ENCODE data around the gene TNFRSF14.
"Not testable (repeated sequence)": the region's sequence is repeated elsewhere in the genome, so short reads cannot be mapped to it uniquely, and the experiment has no call there.

TNFRSF14 gene

GRCh38 chr1:2539312-2539907 is 16.8 kb upstream of the TNFRSF14 start:
- peak; percentile 66 for DNase-seq

GRCh38 chr1:2540816-2541492 is 15.2 kb upstream of the TNFRSF14 start:
- no peak for DNase-seq

DNA sequence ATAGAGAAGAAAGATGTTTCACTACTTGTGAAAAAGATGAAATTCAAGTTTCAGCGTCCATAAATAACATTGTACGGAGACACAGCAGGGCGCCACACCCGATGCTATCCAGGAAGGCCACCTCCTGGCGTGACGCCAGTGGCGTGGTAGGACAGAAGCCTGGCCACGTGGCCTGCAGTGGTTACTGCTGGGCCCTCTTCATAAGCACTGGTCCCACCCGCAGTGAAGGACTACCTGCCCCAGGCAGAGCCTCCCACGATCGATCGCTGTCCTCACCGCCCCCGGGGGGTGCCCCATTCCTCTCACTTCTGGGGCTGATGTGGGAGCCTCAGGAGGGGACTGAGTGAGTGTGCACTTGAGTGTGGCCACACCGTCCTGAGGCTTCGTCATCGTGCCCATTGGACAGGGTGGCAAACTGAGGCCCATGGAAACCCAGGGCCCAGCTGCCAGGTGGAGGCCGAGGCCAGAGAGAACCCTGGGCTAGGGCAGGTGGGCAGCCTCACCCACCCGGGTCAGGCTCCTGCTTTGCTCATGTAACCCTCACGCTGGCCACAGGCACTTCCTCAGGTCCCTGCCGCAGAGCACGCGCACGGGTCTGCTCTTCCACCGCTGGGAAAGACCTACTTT is 14.4 kb upstream of the TNFRSF14 start:
- no peak for DNase-seq

DNA sequence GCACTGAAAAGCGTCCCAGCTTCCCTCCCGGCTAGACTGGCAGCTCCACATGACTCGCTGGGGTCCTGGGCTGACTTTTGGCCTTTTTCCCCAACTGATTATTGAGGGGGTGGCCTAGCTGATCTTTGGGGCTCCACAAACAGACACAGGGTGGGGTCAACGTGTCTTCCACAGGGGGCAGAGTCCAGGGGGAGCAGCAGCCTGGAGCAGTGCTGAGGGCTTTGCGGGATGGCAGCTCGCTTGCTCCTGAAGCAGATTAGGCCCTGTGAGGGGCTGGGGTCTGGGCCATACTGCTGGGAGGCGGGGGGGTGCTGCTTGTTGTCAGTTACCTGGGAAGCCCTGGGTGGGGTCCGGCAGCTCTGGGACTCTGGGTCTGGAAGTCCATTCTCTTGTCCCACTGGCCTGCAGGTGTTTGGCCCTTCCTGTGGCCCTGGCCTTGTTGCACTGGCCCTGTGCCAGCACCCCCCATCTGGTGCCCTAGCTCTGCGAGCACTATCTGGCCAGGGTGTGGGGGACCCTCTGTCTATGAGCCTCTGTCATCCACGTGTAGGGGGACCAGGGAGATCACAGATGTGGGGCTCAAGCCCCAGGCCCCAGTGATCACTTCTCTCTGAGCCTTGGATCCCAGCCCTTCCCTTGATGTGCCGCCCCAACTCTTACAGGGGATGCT is 13.8 kb upstream of the TNFRSF14 start:
- DNase-seq: no peak

- peak; percentile 50 for DNase-seq
These were observed 12.6 kb upstream of the TNFRSF14 start for GRCh38 chr1:2543543-2544092.

GRCh38 chr1:2544093-2544874 is 11.9 kb upstream of the TNFRSF14 start:
- DNase-seq: no peak

DNA sequence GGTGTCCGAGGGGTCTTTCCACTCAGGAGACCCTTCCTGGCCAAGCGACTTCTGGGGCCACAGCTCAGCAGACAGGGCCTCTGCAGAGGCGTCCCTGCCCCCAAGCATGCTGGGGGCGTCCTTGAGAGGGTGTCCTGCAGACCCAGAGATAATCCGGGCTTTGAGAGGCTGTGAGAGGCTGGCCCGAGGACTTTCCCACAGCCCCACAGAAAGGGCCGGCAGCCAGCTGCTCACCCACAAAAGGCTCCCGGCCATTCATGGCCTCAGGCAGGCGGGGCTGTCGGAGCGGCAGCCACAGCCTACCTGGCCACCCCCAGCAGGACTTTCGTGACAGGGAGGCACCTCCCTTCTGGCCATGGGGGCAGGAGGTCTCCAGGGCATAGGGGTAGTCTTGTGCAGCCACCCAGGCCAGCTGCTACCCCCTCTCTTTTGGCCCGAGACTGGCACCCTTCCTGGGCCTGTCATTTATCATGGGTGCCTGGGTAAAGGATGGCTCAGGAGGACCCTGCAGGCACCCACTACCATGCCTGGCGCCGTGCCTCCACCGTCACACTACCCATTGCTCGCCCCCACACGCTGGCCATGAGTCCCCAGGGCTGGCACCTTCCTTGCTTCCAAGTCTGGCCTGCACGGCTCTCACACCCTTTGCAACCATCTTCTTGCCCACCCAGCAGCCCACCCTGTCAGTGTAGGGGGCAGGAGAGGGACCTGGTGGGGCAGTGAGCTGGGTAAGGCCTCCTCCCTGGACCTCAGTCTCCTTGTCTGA is 11.1 kb upstream of the TNFRSF14 start:
- no peak for DNase-seq

DNA sequence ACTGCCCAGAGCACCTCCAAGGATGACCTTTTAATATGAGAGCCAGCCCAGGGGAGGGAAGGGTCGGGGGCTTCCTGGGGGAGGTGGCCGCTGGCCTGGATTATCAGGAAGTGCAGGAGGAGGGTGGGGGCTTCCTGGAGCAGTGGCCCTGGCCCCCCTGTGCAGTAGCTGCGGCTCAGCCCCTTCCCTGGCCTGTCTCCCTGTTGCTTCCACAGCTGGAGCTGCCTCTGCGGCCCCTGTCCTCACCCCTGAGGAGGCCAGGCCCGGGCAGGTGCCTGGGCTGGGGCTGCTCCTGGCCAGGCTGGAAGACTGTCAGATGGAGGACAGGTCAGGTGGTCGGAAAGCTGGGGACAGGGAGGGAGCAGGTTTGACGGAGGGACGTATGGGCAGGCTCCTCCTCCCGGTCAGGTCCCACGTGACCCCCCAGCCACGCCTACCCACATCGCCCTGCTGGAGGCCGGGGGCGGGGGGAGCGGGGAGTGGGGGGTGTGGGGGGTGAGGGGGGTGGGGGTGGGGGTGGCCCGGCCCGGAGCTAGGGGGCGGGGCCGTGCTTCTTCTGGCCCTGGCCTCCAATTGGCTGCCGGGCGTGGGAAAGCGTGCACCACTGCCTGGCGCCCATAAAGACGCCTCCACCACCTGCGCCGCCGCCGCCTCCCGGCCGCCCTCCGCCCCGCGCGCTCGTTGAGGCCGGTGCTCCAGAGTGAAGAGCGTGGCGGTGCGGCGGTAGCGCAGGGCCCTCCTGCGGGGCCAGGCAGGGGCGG is 10.2 kb upstream of the TNFRSF14 start:
- DNase-seq: peak; percentile 88

- DNase-seq: peak; percentile 91
These were observed 9.5 kb upstream of the TNFRSF14 start for GRCh38 chr1:2546515-2547209.

DNA sequence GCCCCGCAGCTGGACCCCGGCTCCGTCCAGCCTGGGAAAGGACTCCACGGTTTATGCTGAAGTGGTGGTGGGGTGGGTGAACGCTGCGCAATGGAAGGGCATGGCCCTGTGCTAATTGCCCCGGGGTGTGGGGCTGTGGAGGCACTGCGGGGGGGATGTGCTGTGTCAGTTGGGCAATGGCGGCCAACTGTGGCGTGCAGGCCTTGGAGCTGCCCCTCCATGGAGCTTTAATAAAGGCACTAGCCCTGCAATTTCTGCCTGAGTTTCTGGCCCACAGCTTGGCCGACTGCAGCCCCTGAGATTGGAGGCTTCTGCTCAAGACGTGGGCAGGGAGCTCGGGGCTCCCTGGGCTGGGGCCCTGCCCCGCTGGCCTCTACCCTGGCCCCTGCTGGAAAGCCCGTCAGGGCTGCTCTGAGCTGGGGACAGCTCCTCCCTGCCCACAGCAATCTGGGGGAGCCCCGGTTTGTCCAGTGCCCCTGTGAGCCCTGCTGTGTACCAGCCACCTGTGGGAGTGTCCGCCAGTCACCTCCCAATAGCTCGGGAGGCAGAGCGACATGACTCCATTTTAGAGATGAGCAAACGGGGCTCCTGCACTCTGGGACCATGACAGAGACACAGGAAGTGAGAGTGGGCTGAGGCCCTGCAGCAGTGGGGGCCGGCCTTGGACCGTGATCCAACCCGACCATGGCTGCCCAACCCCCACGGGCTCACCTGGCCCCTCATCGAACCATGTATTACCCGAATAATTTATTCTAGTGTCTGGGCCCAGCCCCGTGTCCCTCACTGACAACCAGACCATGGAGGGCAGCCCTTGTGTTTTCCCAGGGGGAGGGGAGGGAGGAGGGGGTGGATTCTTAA is 8.7 kb upstream of the TNFRSF14 start:
- peak; percentile 77 for DNase-seq

DNA sequence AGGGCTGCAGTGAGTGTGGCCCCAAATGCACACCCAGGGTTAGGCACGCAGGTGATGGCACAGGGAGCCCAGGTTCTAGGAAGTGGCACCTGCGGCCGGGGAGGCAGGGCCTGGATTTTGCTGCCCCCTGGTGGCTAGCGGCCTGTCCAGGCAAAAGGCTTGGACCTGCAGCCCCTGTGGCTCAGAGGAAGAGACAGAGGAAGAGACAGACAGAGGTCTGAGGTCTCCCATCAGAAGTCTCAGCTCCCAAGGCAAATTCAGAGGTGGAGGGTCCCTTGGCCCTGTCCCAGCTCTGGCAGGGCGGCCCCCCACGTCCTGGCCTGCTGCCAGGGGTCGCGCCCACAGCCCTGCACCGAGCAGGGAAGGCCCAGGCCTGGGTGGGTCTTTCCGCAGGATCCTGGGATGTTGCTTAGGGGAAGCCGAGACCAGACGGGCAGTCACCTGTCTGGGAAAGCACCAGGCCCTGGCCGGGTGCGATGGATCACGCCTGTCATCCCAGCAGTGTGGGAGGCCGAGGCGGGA is 8.0 kb upstream of the TNFRSF14 start:
- DNase-seq: peak; percentile 90

DNA sequence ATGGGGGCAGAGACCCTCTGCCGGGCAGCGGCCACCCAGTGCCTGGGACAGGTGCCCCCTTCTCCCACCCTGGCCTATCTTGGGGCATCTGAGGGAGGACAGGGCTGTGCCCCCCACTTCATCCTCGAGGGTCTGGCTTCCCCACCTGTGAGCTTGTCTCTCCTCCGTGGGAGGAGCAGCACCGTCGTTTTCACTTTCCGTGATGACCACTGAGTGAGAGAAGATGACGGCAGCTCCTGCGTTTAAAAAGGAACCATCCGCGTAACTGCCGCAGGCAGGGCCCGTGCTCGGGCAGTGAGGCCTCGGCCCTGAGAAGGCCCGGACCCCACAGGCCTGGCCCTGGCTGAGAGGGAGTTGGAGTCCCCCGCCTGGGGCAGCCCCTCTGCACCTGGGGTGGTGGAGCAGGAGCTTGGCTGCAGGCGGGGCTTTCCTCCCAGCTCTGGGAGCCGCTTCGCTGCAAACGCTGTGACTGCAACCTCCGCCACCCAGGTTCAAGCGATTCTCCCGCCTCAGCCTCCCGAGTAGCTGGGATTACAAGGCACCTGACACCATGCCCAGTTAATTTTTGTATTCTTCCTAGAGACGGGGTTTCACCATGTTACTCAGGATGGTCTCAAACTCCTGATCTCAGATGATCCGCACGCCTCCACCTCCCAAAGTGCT is 6.7 kb upstream of the TNFRSF14 start:
- not testable (repeated sequence) for DNase-seq

DNA sequence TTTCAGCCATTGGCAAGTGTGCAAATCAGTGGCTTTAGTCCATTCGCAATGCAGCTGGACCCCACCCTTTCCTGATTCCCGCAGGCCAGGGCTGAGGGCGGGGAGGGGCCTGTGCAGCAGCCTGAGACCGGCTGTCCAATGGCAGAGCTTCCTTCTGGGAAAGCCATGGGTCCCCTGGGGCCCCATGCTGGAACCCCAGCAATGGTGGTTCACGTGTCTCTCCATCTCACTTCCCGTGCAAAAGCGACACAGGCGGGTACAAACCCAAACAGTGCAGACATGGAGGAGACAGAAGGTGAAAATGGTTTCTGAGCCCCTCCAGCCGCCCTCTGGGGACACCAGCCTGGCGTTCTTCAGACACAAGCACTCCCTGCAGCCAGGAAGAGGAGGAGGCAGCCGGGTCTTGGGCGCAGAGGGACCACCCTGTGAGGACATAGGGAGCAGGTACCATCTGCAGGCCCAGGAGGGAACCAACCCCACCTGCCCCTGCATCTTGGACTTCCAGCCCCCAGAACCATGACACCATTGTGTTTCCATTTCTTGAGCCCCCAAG is 5.8 kb upstream of the TNFRSF14 start:
- DNase-seq: not testable (repeated sequence)

DNA sequence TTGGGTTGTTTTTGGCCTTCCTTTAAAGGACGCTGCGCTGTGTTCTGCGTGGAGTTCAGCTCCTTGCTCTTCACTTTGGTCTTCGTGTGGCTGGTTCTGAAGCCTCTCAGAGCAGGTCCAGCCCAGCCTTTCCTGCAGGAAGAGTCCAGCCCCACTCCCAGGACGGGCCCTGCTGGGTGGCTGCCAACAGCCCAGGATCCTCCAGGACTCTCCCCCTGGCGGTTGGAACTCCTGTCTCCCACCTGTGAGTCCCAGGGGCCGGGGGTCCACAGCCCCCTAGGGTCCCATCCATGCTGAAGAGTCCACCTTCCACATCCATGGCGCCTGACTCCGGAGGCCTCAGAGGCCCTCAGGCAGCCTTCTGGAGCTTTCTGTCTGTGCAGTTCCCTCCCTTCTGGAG is 4.6 kb upstream of the TNFRSF14 start:
- not testable (repeated sequence) for DNase-seq

DNA sequence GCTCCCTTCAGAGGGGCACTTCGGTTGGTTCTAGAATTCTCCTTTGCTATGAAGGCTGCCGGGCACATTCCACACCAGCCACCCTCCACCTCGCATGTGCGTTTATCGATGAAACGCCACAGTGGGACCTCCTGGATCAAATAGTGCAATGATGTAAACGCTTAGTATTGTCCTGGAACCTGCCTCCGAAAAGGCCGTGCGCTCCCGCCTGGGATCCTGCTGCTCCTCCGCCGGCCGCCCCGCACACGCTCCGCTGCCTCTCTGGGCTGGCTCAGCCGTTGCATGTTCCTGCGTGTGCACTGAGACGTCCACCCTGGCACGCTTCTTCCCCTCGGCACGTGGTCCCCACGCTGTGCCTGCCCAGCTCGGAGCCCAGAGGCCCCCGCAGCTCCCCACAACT is 4.0 kb upstream of the TNFRSF14 start:
- DNase-seq: no peak

DNA sequence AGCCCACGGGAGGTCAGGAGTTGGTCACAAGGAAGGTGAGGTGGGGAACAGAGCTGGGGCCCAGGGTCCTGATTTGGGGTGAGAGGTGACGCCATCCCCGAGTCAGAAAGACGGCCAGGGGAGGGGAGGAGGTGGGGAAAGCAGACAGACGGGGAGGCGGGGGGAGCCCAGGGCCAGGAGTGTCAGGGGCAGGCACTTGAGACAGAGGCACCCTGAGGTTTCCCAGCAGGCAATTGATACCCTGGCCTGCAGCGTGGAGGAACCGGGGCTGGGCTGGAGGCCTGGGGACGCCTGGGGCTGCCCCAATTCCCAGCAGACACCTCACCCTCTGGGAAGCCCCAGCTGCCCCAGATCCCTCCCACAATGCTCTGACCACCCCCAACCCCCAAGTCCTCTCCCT is 3.1 kb upstream of the TNFRSF14 start:
- not testable (repeated sequence) for DNase-seq

- no peak for DNase-seq
These were observed 2.1 kb upstream of the TNFRSF14 start for GRCh38 chr1:2553871-2554620.
